ENCODE results near the gene LRRN4CL.
A peak's percentile ranks its signal among the peaks of the same experiment; 100 is the strongest.
"Not testable (repeated sequence)": the region's sequence is repeated elsewhere in the genome, so short reads cannot be mapped to it uniquely, and the experiment has no call there.

LRRN4CL gene

DNA sequence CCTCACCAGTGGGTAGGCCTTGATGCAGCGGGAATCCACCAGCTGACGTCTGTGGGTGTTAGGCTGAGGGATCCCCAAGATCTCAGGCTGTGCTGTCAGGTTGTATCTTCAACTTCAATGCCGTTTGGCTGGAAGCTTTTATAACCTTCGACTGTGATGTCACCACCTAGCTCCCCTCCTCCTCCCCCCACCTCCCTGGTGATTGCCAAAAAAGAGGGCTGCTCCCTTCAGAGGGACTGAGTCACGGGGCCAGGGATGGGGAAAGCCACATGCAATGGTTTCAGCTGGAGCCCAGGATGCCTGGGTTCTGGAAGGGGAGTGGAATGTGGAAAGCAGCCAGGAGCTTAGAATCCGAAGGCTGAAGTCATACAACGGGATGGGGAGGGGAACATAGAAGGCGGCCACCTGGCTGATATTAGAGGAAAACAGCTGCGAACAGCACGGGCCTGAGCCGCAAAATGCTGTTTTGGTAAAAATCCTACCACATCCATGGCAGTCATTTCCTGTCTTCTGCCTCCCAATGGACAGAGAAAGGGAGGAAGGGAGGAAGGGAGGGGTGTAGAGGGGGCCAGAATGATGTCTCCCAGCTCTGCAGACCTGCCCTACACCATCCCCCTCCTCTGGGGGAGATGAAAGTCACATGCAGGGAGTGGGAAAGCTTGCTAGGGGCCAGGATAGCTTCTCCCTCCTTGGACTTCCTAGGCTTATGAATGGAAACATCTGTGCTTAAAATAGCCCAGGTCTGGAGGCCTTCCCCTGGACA lies at the start of gene LRRN4CL:
Gene LRRN4CL, minus strand, starts transcription at position 110 of the 763 bp plus-strand sequence. CDS start 1,022 bp downstream, outside the sequence.
- no peak for DNase-seq

DNA sequence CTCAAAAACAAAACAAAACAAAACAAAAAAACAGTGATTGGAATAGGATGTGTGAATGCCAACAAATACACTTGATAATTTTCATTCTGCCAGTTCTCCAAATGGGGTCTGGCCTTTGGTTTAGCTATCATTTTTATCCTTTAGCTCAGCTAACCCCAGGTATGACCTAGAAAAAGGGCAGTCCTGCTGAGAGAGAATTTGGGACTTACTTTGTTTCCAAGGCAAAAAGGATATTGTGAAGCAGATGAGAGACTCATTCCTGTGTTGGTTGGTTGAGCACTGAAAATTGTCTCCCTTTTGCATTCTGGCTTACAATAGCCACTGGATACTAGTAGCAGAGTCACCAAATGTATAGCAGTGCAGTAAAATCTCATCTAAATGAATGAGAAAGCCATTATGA lies 47.9 kb upstream of the LRRN4CL start:
- DNase-seq: no peak

GRCh38 chr11:62732830-62733229 lies 43.5 kb upstream of the LRRN4CL start:
- no peak for DNase-seq

DNA sequence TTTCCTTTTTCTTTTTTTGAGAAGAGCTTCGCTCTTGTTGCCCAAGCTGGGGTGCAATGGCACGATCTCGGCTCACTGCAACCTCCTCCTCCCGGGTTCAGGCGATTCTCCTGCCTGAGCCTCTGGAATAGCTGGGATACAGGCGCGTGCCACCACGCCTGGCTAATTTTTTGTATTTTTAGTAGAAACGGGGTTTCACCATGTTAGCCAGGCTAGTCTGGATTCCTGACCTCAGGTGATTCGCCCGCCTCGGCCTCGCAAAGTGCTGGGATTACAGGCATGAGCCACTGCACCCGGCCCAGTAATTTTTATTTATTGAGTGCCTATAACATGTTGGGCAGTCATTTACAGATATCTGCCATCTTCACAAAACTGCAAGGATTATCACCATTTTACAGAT lies 40.7 kb upstream of the LRRN4CL start:
- not testable (repeated sequence) for DNase-seq

- DNase-seq: peak; percentile 72
These were observed 39.0 kb upstream of the LRRN4CL start, which contains the start of gene TTC9C for GRCh38 chr11:62728171-62728988. Gene TTC9C (plus strand): TSS chr11:62728486. CDS start chr11:62728849, 363 bp downstream.

GRCh38 chr11:62727872-62728170 lies 38.5 kb upstream of the LRRN4CL start:
- peak; percentile 95 for DNase-seq

DNA sequence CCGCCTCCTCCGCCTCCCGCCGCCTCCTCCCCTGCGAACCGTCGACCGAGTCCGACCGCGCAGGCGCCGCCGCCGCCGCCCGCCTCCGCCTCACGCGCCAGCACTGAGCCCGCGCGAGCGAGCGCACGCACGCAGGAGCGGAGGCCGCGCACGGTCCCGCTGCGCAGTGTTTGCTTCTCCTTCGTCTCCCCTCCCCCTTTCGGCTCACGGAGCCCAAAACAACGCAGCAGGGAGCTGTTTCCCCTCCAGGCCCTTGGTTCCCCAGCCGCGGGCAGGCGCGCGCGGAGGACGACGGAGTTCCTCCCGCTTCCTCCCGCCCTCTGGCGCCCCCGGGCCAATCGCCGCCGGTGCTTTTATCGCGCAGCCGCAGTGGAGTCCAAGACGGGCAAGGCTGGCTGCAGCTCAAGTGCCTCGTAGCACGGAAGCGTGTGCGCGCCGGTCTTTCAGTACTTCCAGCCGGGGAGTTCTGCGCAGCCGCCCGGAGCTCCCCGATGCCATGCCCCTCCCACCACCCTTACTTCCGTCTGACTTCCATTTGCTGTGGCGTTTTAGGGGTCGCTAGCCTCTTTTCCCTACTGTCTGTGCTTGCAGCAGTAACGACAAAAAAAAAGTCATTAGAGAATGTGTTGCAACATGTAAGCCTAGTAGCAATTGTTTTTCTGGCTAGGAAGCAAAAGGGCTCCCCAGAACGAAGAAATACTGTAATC lies 38.0 kb upstream of the LRRN4CL start, which contains the start of gene HNRNPUL2:
Gene HNRNPUL2, minus strand, starts transcription at position 293 of the 707 bp plus-strand sequence. CDS start 301 bp downstream, outside the sequence.
- peak; percentile 95 for DNase-seq

DNA sequence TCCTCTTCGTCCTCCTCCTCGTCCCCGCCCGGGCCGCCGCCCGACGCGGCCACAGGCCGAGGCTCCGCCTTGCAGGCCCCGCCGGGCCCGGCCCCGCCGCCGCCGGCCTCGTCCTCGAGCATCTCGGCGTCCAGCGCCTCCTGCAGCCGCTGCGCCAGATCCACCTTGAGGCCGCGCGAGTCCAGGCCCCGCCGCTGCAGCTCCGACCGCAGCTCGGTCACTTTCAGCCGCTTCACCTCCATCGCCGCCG lies 37.5 kb upstream of the LRRN4CL start:
- DNase-seq: no peak

- no peak for DNase-seq
These were observed 37.0 kb upstream of the LRRN4CL start for GRCh38 chr11:62726156-62726914.

DNA sequence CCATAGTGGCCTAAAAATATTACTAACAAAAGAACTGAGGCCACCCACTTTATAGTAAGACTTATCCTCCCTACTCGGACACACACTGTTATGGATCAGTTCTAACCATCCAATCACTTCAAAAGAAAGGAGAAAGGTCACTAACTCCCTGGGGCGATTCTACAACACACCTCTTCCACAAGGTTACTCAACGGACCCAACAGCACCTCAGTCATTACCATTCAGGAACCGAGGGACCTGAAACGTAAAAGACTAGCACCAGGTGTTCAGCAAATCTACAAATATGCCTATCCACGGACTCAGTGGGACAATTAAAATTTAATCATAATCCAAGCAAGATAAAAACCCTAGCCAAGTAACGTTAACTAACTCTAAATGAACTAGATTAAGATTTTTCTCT lies 36.3 kb upstream of the LRRN4CL start:
- DNase-seq: no peak

DNA sequence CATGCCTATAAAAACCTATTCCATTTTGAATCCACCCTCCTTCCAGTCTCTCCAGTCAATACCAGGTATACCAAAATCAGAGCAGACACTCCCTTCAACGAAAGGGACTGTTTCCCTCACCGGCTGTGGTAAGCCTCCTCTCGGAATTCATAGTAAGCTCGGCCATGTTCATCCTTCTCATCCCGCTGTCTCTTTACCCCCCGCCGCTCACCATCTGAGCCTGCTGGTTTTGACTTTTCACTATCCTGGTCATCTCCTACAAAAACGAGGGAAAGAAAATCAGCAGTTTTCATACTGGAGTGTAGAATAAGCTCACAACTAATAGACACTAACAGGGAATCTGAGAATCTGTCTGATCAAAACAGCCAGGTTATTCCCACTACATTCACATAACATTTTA lies 34.8 kb upstream of the LRRN4CL start:
- no peak for DNase-seq

- DNase-seq: no peak
These were observed 32.7 kb upstream of the LRRN4CL start for GRCh38 chr11:62721994-62722393.

GRCh38 chr11:62719302-62719978 lies 30.1 kb upstream of the LRRN4CL start:
- no peak for DNase-seq

GRCh38 chr11:62716816-62717215 lies 27.5 kb upstream of the LRRN4CL start:
- no peak for DNase-seq

DNA sequence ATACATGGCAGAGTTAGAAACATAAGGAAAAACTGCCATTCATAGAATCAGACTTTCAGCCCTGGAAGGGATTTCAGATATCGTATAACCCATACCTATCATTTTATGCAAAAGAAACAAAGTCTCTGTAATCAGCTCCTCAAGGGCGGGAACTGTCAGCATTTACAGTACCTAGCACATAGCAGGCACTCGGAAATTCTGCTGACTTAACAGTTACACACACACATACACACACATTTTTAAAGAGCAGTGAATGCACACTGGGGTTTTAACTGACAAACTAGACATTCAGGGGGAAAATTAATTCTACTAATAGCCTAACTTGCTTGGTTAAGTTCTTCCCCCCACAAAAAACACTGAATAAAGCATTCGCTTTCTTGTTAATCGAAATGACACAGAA lies 26.9 kb upstream of the LRRN4CL start:
- DNase-seq: no peak

- no peak for DNase-seq
These were observed 26.1 kb upstream of the LRRN4CL start for GRCh38 chr11:62715150-62716130.

- no peak for DNase-seq
These were observed 24.0 kb upstream of the LRRN4CL start for GRCh38 chr11:62713343-62713742.

GRCh38 chr11:62712861-62713260 lies 23.5 kb upstream of the LRRN4CL start:
- DNase-seq: no peak

DNA sequence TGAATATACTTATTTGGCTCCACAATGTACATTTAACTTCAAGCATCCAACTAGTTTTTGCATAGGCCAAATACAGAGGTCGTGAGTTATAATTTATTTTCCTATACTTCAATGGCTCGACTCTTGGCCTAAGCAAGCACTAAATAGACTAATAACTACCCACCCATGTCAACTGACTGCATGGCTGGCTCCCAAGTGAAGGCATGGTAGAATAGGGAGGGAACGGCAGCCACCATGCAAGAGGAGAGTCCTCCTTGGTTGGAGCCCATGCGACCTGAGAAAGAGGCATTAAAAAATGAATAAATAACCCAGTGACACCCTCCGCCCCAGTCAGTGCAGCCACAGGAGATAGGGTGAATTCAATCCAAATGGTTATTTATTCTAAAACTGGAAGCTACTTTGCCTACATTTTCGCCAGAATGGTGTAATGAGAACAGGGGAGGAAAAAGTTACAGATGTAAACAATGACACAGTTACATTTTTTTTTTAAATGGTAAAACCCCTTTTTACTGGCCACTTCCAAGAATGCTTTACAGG lies 23.0 kb upstream of the LRRN4CL start:
- DNase-seq: no peak

- no peak for DNase-seq
These were observed 20.6 kb upstream of the LRRN4CL start for GRCh38 chr11:62710001-62710345.

All from NCI-H2029 treated with DMSO at 0.1 percent for 48 hours (cell line).